HG03457 (cell line): ENCODE results near the gene LDLRAD4.
A peak's percentile ranks its signal among the peaks of the same experiment; 100 is the strongest.

ENCODE experiments used
- ATAC-seq: cut with Tn5 transposase; IDR thresholded peaks from one replicate; pipeline ENCODE4 v1.9.1; 2021; ENCODE audit warnings: moderate number of reproducible peaks; ENCODE audit not compliant: unreplicated experiment

Gene LDLRAD4

DNA sequence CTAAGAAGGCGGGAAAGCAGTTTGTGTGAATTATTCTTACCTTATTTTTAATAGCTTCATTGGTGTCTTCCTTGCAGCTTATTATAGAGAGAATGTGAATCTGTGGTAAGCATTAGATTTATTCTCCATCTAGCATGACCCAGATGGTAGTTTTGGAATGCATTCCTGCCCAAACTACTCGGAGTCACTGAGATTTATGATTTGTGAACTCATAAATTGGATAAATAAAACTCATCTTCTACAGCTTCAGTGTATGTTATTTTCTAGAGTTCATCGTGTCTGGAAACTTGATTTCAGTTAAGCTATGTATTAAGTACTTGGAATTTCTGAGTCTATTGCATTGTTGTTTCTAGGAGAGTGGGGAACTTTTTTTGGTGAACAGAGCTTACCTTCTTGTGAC is 337.3 kb downstream of the LDLRAD4 start:
- no peak for ATAC-seq

- no peak for ATAC-seq
Observed at GRCh38 chr18:13556502-13556901, 337.9 kb downstream of the LDLRAD4 start.

GRCh38 chr18:13558124-13558523 is 339.6 kb downstream of the LDLRAD4 start:
- peak; percentile 39 for ATAC-seq

DNA sequence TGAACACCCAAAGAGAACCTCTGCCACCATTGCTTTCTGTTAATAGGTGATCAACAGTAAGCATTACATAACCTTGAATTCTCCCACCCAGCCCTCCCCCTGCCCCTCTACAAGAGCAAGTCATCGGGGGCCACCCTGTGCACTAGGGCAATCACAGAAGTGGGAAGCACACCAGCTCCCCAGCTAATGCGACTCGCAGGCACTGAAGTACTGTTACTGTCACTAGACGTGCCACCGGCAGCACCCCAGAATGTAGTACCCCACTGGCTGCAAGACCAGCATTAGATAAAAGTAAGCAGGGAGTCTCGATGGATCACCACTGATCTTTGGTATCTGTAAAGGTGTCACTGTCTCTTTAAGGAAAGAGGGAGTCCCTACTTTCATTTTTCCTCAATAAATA is 340.2 kb downstream of the LDLRAD4 start:
- ATAC-seq, result no peak

- ATAC-seq, result no peak
Observed at GRCh38 chr18:13559754-13560153, 341.2 kb downstream of the LDLRAD4 start.

- ATAC-seq, result no peak
Observed at GRCh38 chr18:13560306-13560705, 341.7 kb downstream of the LDLRAD4 start.

DNA sequence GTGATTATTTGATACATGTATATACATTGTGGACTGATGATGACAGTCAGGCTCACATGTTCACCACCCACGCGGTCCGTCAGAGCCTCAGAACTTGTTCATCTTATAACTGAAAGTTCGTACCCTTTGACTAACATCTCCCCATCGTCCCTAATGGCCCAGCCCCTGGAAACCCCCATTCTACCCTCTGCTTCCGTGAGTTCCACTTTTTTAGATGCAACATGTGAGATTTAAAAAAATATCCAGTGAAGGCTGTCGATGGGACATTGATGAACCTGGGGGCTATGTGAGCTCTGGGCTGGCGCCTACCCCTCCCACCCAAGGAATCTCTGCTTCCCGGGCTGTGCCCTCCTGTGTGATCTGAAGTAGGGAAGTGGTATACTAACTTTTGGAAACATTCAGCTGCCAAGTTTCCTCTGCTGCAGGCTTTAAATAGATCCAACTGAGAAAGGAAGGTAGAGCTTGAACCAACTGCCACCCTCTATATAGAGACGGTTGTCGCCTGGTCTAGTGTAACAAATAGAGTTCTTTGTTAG is 344.0 kb downstream of the LDLRAD4 start:
- ATAC-seq, result peak; percentile 46

DNA sequence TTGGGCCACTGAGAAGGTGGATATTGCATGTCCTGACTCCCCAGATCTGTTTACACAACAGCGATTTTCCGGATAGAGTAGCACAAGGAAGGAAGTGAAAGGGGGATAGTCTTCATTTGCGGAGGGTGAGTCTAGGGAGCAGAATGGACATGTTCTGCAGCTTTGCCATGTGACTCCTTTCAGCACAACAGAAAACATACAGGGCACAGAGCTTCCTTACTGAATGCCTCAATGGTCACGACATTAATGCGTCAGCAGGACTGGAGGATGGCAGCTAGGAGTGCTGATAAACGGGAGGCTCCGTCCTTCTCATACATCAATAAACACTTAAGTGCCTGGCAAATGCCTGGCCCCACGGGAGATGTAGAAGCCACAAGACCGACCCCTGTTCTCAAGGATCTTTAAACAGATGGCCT is 344.8 kb downstream of the LDLRAD4 start:
- ATAC-seq, result no peak

- no peak for ATAC-seq
Observed at GRCh38 chr18:13564579-13564978, 346.0 kb downstream of the LDLRAD4 start.

GRCh38 chr18:13565228-13565627 is 346.7 kb downstream of the LDLRAD4 start:
- no peak for ATAC-seq

GRCh38 chr18:13566941-13567746 is 348.6 kb downstream of the LDLRAD4 start:
- ATAC-seq, result peak; percentile 44

DNA sequence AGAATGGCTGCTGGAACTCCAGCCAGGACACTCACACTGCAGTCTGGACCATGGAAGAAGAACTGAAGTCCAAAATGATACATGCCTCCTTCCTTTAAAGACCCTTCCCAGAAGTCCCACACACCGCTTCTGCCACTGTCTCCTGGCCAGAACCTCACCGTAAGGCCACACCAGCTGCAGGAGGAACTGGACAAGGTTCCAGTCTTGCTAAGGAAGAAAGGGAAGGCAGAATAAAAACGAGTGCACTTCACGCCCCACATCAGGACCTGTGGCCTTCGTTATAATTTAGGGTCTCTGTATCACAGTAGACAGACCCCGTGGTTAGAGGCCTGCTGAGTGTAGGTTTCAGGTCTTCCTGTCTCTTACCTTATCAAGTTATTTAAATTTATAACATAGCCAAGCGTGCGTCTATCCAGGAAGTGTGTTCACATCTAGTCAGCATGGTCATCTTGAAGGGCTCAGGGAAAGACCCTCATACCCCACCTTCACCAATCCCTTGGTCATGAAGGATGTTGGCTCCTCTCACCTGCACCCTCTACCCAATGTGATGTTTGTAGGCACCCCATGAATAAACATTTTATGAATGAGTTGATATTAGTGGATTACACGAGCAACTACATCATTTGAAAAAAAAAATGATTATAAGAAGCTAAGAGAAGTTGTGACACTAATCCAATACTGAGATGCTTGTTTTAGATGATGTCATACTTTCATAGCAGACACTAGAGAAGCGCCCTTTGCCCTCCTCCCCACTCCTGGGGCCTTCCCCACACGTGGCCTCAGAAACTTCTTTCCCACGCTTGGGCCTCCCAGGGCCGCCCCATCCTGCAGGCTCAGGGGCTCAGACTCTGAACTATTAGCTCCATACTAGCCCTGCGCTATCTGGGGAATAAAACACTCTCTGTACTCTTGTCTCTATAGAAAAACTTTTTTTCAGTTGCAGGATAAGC is 350.2 kb downstream of the LDLRAD4 start:
- ATAC-seq, result peak; percentile 58

GRCh38 chr18:13570216-13570615 is 351.7 kb downstream of the LDLRAD4 start:
- no peak for ATAC-seq

- ATAC-seq, result no peak
Observed at GRCh38 chr18:13570856-13571495, 352.4 kb downstream of the LDLRAD4 start.

GRCh38 chr18:13572148-13572547 is 353.6 kb downstream of the LDLRAD4 start:
- ATAC-seq, result no peak

- ATAC-seq, result no peak
Observed at GRCh38 chr18:13572721-13573120, 354.2 kb downstream of the LDLRAD4 start.

GRCh38 chr18:13573750-13574149 is 355.2 kb downstream of the LDLRAD4 start:
- no peak for ATAC-seq

DNA sequence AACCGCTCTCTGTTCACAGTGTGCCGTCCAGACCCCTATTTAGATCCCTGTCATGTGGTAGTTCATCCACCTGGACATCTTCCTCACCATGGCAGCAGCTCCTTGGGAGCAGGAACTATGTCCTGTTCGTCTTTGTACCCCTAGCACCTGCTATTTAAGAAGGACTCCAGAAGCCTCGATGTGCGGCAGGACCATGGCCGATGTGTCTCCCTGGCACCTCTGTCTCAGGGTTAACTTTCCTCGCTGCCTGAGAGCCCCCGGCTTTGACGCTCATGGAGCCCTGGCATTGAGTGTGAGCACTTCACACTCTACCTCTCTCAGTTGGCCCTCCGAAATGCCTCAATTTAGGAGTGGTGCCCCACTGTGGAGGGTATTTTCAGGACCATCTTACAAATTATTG is 355.8 kb downstream of the LDLRAD4 start:
- no peak for ATAC-seq

GRCh38 chr18:13574761-13575160 is 356.2 kb downstream of the LDLRAD4 start:
- ATAC-seq, result no peak

- peak; percentile 17 for ATAC-seq
Observed at GRCh38 chr18:13576598-13576997, 358.0 kb downstream of the LDLRAD4 start.

GRCh38 chr18:13577091-13577697 is 358.6 kb downstream of the LDLRAD4 start:
- peak; percentile 76 for ATAC-seq
